Measurements from ENCODE around the gene WNT5A.

The WNT5A gene

DNA sequence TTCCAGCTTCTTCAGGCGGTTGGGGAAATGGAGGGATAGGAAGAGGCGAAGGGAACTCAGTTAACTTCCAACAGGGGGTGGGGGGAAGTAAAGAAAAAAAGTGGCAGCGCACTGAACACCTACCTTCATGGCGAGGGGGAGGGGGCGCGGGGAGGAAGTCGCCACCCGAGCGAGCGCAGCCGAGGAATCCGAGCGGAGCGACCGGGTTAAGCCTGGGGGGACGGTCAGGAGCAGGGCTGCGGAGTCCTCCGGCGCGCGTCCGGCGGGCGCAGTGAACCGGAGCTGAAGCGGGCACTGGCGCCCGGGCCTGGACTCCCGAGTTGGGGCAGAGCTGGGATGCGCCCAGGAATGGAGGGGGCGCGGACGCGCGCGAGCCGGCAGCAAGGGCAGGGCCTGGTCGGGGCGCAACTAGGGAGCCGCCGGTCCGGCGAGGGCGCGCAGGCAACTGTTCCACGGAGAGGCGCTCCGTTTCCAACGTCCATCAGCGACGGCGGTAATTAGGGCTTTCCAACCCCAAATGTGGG is at the start of gene WNT5A:
Gene WNT5A (minus strand): TSS at position 450 of the 524 bp plus-strand sequence. CDS start 321 bp downstream, at position 129.
- no peak for DNase-seq (ENCODE audit: low read depth in 2 of 2, low spot score in 1 of 2)

- DNase-seq (ENCODE audit: low read depth in 2 of 2, low spot score in 1 of 2): no peak
Observed at GRCh38 chr3:55534876-55535275, 47.8 kb upstream of the WNT5A start.

DNA sequence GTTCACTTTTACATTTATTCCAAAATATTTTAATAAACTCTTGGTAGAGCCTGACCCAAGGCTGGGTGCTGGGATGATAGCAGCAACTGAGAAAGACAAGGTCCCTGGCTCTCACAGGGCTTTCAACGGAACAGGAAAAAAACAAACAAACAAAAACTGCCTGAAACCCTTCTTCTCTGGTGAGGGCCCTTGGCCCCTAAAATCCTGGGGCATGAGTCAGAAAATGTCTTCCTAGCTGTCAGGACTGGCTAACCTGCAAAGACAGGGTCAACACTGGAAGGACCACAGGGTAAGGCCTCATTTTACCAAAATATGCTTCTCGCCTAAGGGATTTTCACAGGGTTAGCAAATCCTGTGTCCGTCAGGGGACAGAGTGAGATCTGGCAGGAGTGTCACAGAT is 45.7 kb upstream of the WNT5A start:
- DNase-seq (ENCODE audit: low read depth in 2 of 2, low spot score in 1 of 2): no peak

DNA sequence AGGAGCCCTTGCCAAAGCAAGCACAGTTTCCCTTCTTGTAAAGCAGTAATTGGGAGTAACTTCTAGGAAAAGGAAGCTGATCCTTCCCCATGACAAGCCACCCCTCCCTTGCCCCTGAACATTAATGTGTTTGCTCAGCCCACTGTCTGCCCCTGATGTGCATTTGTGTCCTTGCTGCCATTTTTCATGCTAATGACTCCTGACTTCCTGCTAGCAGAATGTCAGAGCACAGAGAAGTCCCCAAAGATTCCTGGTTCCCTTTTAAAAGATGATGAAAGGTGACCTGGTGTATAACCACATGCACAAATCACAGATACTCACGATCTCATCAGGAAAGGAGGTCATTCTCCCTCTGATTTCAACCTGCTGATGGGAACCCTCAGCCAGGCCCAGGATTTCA is 44.2 kb upstream of the WNT5A start:
- no peak for DNase-seq (ENCODE audit: low read depth in 2 of 2, low spot score in 1 of 2)

DNA sequence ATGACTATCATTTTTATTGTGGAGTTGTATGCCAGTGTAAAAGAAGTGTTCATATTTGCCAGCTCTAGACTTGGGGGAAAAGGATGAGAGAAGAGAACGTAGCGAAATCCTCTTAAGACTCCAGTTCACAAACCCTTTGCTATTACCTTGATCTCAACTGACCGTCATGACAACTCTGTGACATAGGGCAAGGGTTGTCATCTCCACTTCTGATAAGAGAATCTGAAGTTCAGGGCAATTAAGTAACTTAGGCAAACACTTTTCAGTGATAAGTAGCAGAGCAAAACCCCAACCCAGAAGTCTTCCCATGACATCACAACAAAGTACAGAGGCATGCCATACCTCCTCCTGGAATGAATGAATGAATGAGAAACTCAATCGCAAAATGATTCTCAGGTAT is 40.3 kb upstream of the WNT5A start:
- DNase-seq (ENCODE audit: low read depth in 2 of 2, low spot score in 1 of 2): no peak

- DNase-seq (ENCODE audit: low read depth in 2 of 2, low spot score in 1 of 2): no peak
Observed at GRCh38 chr3:55526332-55527030, 39.4 kb upstream of the WNT5A start.

DNA sequence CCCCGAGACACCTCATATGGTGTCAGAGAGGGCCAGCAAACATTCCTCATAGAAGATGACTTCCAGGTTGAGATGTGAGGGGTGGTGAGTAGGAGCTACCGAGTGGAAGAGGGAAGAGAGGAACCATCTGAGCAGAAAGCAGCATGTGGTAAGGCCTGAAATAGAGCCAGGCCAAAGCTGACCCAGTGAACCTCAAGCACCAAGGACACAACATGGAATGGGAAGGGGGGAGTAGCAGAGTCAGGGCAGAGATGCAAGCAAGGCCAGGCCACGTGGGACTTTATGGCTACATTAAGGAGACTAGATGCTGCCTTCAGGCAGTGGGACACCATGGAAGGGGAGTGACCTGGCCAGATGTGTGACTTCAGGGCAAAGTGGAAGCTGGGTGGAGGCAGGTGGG is 38.3 kb upstream of the WNT5A start:
- no peak for DNase-seq (ENCODE audit: low read depth in 2 of 2, low spot score in 1 of 2)

GRCh38 chr3:55524565-55525244 is 37.6 kb upstream of the WNT5A start:
- no peak for DNase-seq (ENCODE audit: low read depth in 2 of 2, low spot score in 1 of 2)

DNA sequence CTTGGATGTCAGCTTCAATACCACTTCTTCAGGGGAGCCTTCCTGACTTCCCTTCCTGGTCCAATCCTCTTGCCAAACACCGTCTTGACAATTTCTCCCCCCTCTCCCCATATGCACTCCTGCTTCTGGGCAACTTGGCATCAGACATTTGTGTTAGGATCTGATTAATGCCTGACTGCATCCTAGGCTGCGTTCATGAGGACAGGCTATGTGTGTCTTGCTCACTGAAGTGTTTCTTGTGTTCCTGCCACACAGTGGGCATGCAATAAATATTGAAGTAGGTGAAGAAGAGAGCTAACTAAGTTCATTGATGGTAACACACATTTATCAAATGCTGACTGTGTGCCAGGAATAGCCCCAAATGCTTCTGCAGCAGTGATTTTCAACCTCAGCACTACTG is 36.4 kb upstream of the WNT5A start:
- no peak for DNase-seq (ENCODE audit: low read depth in 2 of 2, low spot score in 1 of 2)

DNA sequence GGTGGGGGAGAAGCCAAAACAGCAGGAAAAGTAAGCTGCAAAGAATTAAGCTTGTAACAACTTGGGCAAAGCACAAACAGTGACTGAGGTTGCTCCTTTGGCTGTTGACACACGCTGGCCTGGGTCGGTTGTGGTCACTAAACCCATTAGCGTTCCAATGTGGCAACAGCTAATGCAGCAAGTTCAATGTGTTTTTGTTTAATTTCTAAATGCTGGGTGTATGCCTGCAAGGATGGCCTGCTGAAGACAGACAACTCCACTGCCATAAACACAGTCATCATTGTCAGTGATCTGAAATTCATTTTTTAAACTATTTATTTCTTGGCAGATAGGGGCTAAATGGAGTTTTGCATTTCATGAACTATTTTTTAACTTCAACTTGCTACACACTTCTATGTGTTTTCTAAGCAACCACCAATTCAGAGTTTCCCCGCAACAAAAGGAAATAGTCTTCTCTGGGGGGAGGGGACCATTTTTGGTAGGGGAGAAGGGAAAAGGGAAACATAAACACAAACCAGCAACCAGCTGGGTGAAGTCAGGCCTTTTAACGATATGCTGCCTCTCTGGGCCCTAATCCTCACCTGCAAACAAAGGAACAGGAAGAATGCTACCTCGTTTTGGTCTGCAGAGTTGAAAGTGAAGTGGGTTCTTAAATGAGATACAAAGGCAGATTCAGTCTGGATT is 34.8 kb upstream of the WNT5A start:
- DNase-seq (ENCODE audit: low read depth in 2 of 2, low spot score in 1 of 2): no peak

- no peak for DNase-seq (ENCODE audit: low read depth in 2 of 2, low spot score in 1 of 2)
Observed at GRCh38 chr3:55521064-55521737, 34.1 kb upstream of the WNT5A start.

DNA sequence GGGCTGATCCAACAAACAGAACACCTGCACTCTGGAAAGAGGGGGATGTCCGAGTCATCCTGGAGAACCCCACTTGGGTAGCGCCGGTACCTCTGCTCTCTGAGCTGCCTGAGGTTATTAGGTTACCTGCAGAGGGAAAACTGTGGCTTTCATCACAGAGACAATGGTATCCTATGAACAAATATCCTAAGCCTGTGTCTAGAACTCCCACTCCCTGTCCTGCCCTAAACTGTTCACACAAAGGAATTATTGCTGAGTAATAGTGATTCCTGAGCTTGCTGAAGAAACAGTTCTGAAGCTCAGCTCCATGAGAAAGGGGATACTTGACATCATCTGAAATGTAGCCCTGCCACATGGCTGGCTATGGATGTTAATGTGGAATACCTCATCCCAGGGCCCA is 31.9 kb upstream of the WNT5A start:
- no peak for DNase-seq (ENCODE audit: low read depth in 2 of 2, low spot score in 1 of 2)

GRCh38 chr3:55518451-55518850 is 31.3 kb upstream of the WNT5A start:
- DNase-seq (ENCODE audit: low read depth in 2 of 2, low spot score in 1 of 2): no peak

DNA sequence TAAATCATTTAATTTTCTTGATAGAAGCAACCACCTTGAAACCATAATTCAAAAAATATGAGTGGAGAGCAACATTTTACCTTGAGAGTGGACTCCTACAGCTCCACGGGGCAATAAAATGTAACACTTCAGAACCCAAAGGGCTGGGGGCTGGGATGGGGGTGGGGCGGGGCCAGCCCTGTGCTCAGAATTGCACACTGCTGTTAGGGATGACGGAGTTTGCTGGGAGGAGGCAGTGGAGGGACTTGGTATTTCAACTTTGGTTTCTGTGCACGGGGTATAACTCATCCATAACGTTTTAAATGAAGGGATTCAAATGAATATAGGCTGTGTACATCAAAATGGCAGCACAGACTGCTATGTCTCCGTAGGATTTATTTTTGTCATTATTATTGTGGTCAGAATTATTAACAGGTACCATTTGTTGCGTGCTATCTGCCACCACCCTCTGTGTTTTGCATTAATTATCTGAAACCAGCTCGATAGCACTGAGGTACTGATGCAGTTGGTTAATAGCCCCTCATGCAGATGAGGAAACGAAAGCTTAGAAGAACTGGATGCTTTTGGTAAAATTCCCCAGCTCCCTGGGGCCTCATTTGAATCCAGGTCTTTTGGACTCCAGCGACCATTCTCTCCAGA is 29.4 kb upstream of the WNT5A start:
- DNase-seq (ENCODE audit: low read depth in 2 of 2, low spot score in 1 of 2): no peak

GRCh38 chr3:55515550-55516246 is 28.6 kb upstream of the WNT5A start:
- no peak for DNase-seq (ENCODE audit: low read depth in 2 of 2, low spot score in 1 of 2)

DNA sequence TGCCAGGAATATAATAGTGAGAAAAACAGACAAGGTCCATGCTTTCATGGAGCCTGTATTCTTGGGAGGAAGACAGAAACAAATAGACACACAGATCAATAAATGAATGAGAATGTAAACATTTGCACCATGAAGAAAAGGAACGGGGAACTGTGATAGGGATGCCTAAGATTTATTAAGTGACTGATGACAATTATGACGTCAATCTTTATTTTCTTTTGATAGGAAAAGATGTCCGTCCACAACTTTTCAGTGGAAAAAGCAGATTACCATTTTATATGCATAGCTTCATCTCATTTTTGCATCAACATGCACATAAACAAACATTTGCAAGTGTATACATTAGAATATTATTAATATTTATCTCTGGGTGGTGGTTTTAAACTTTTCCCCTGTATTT is 27.9 kb upstream of the WNT5A start:
- no peak for DNase-seq (ENCODE audit: low read depth in 2 of 2, low spot score in 1 of 2)

- DNase-seq (ENCODE audit: low read depth in 2 of 2, low spot score in 1 of 2): no peak
Observed at GRCh38 chr3:55512571-55513343, 25.7 kb upstream of the WNT5A start.

DNA sequence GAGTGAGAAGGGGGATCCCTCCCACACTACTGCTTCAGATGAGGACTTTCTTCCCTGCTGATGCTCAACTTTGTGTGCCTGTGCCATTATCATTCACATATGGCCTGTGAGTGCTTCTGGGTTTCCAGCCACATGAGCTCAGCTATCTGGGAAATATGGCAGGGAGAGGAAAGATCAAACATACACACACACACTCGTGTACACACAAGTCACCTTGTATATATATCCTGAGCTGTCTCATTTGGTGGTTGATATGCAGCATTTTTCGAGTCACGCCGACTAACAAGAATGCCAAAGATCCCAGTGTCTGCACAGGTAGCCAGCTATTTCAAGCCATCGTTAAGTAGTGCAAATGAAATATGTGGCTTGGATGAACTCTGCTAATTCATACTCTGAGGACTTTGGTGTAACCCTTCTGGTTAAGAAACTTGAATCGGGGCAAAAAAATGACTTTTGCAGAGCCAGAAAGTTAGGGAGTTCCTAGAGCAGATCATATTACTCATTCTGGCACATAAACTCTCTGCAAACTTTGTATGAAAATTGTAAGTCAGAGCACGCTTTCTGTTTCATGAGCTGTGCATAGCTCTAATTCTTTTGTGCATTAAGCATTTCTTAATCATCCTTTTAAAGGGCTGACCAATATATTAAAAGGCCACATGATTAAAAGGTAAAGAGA is 24.9 kb upstream of the WNT5A start:
- no peak for DNase-seq (ENCODE audit: low read depth in 2 of 2, low spot score in 1 of 2)

DNA sequence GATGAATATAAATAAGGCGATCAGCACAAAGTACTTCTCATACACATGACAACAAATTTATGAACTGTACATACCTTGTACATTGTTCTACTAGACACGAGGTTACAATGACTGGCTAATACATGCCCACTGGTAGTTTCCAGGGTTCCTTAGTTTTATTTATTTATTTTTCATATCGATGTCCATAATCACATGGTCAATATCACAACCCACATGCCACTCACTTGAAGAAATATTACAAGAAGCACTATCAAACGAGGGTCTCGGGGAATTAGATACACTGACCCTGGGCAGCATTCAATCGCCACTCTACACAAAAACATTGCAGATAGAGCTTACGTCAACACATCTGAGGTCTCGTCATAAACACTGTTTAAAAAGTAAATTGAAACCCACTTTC is 21.2 kb upstream of the WNT5A start:
- no peak for DNase-seq (ENCODE audit: low read depth in 2 of 2, low spot score in 1 of 2)
